CD4-positive, alpha-beta T cell (primary cell): ENCODE data around the gene ARHGAP5. TPM values are rescaled to one million over a fixed set of nuclear protein-coding genes. Genes with fewer than 3 reads are reported as not detected.

ENCODE experiments used
- ATAC-seq: fragments of 200-7000 bp; cut with Tn5 transposase; one replicate; pipeline ENCODE4 v1.10.0; 2022; ENCODE audit warnings: mild to moderate bottlenecking; ENCODE audit not compliant: poor library complexity
- CTCF ChIA-PET: fragments of 350-600 bp; sonication (Branson Sonifier 250); formaldehyde crosslinking; loops from one replicate; lab custom pipeline; 2021; ENCODE audit warnings: antibody characterized with exemption, inconsistent platforms; lab: Charles Lee
- POLR2A ChIA-PET: fragments of 350-600 bp; sonication (Branson Sonifier 250); formaldehyde crosslinking; loops from one replicate; lab custom pipeline; 2021; ENCODE audit warnings: antibody characterized with exemption, inconsistent platforms; lab: Charles Lee
- DNase-seq, 14 experiments: peaks; one replicate each; pipeline ENCODE4 v3.0.0-alpha.2; 2013 to 2020; ENCODE audit warnings: mixed read lengths in 2 of 14
- H3K27ac ChIP-seq, 2 donors: one replicate each; pipeline versions ENCODE4 v1.5.1 to v1.7.0; 2013; ENCODE audit warnings: low read length in 2 of 2, low read depth in 1 of 2, mild to moderate bottlenecking in 1 of 2
- H3K27me3 ChIP-seq, 2 experiments: 1 replicate in 1 of 2; 2 replicates in 1 of 2; pipeline versions ENCODE4 v1.6.1 to v1.7.0; 2013; ENCODE audit warnings: low read length in 2 of 2, control low read depth in 1 of 2, mild to moderate bottlenecking in 1 of 2, moderate library complexity in 1 of 2; ENCODE audit not compliant: insufficient read depth in 2 of 2, control insufficient read depth in 1 of 2
- H3K36me3 ChIP-seq: one replicate; pipeline ENCODE4 v1.6.1; 2013; ENCODE audit warnings: low read length, control low read depth; ENCODE audit not compliant: insufficient read depth
- H3K4me1 ChIP-seq: one replicate; pipeline ENCODE4 v1.6.1; 2013; ENCODE audit warnings: low read length, control low read depth; ENCODE audit not compliant: insufficient read depth
- H3K4me3 ChIP-seq: one replicate; pipeline ENCODE4 v1.5.1; 2013; ENCODE audit warnings: mild to moderate bottlenecking, low read length, moderate library complexity
- H3K9me3 ChIP-seq, 2 experiments: 1 replicate in 1 of 2; 2 replicates in 1 of 2; pipeline versions ENCODE4 v1.6.1 to v1.7.0; 2013; ENCODE audit warnings: low read length in 2 of 2, mild to moderate bottlenecking in 2 of 2, control low read depth in 1 of 2, moderate library complexity in 1 of 2; ENCODE audit not compliant: control insufficient read depth in 1 of 2, insufficient read depth in 1 of 2
- H3K27ac Mint-ChIP-seq: one replicate; pipeline ENCODE4 v1.8.0; 2020; ENCODE audit warnings: mixed read lengths
- H3K27me3 Mint-ChIP-seq: one replicate; pipeline ENCODE4 v1.8.0; 2021; ENCODE audit warnings: mixed read lengths
- H3K36me3 Mint-ChIP-seq: one replicate; pipeline ENCODE4 v1.8.0; 2021; ENCODE audit warnings: low read depth, mixed read lengths
- H3K4me1 Mint-ChIP-seq: one replicate; pipeline ENCODE4 v1.8.0; 2021; ENCODE audit warnings: low read depth, mixed read lengths
- H3K4me3 Mint-ChIP-seq: one replicate; pipeline ENCODE4 v1.8.0; 2020; ENCODE audit warnings: mild to moderate bottlenecking, mixed read lengths
- H3K9me3 Mint-ChIP-seq: one replicate; pipeline ENCODE4 v1.8.0; 2020; ENCODE audit warnings: mixed read lengths
- intact Hi-C, 2 experiments: fragments of 100-400 bp; cut with DNase I in 1 of 2; cut with micrococcal nuclease in 1 of 2; formaldehyde crosslinking; loops; one replicate each; pipeline versions ENCODE4 v1.15.1 to v1.9.0; 2023 to 2025; cut with DNase I, micrococcal nuclease
- total RNA-seq, 174 experiments: library from RNA in 2 of 174; stranded (reverse) in 2 of 174; gene quantifications; one replicate each; pipeline ENCODE4 v1.2.3 and lab custom pipeline; 2021 to 2026
- TF ChIP-seq, protein P1 (sequence below): fragments of 200-600 bp; IDR thresholded peaks from one replicate; pipeline ENCODE4 v1.8.0; 2022; ENCODE audit warnings: antibody characterized with exemption, mild to moderate bottlenecking

Gene ARHGAP5
- total RNA-seq, 2 experiments from 2014 or later = 68.5 to 72.5 TPM

- intact Hi-C loops = no loop called here
- H3K36me3 Mint-ChIP-seq = no peaks in the 10 kb centered on the region
- H3K4me1 Mint-ChIP-seq = no peaks in the 10 kb centered on the region
- Histone ChIP-seq H3K27me3 (peaks cover 0 to 3% of the 10 kb centered on the region in 2 experiments), H3K4me3 (no peak overlapping the region), H3K36me3 (no peaks in the 10 kb centered on the region), H3K27ac (no peak overlapping the region), H3K9me3 (peaks cover 6 to 12% of the 10 kb centered on the region in 2 experiments), H3K4me1 (no peaks in the 10 kb centered on the region)
- ATAC-seq = no peak
- no peak overlapping the region for H3K27ac Mint-ChIP-seq
- ChIA-PET POLR2A (no interaction called here), CTCF (no interaction called here)
- H3K27me3 Mint-ChIP-seq = no peaks in the 10 kb centered on the region
- no peak overlapping the region for H3K4me3 Mint-ChIP-seq
- TF ChIP-seq, protein P1, sequence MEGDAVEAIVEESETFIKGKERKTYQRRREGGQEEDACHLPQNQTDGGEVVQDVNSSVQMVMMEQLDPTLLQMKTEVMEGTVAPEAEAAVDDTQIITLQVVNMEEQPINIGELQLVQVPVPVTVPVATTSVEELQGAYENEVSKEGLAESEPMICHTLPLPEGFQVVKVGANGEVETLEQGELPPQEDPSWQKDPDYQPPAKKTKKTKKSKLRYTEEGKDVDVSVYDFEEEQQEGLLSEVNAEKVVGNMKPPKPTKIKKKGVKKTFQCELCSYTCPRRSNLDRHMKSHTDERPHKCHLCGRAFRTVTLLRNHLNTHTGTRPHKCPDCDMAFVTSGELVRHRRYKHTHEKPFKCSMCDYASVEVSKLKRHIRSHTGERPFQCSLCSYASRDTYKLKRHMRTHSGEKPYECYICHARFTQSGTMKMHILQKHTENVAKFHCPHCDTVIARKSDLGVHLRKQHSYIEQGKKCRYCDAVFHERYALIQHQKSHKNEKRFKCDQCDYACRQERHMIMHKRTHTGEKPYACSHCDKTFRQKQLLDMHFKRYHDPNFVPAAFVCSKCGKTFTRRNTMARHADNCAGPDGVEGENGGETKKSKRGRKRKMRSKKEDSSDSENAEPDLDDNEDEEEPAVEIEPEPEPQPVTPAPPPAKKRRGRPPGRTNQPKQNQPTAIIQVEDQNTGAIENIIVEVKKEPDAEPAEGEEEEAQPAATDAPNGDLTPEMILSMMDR = no peak
- H3K9me3 Mint-ChIP-seq = peaks cover 7% of the 10 kb centered on the region
- DNase-seq = no peak
Measured at GRCh38 chr14:32189811-32190210, 112.7 kb downstream of the ARHGAP5 start.

- H3K36me3 ChIP-seq = no peaks in the 10 kb centered on the region
- H3K9me3 ChIP-seq = peaks cover 3% of the 10 kb centered on the region in 2 experiments
- ChIA-PET POLR2A (no interaction called here), CTCF (no interaction called here)
- intact Hi-C loops = no loop called here
- Mint-ChIP-seq H3K4me1 (no peaks in the 10 kb centered on the region), H3K36me3 (no peaks in the 10 kb centered on the region), H3K4me3 (no peak overlapping the region), H3K9me3 (peaks cover 2% of the 10 kb centered on the region), H3K27ac (no peak overlapping the region), H3K27me3 (no peaks in the 10 kb centered on the region)
- H3K27me3 ChIP-seq = peaks cover 0 to 4% of the 10 kb centered on the region in 2 experiments
- TF ChIP-seq, protein P1 = no peak
- no peaks in the 10 kb centered on the region for H3K4me1 ChIP-seq
- no peak overlapping the region for H3K4me3 ChIP-seq
- no peak for ATAC-seq
- H3K27ac ChIP-seq = no peak overlapping the region
- DNase-seq = no peak
Measured at GRCh38 chr14:32190673-32191072, 113.6 kb downstream of the ARHGAP5 start.

DNA sequence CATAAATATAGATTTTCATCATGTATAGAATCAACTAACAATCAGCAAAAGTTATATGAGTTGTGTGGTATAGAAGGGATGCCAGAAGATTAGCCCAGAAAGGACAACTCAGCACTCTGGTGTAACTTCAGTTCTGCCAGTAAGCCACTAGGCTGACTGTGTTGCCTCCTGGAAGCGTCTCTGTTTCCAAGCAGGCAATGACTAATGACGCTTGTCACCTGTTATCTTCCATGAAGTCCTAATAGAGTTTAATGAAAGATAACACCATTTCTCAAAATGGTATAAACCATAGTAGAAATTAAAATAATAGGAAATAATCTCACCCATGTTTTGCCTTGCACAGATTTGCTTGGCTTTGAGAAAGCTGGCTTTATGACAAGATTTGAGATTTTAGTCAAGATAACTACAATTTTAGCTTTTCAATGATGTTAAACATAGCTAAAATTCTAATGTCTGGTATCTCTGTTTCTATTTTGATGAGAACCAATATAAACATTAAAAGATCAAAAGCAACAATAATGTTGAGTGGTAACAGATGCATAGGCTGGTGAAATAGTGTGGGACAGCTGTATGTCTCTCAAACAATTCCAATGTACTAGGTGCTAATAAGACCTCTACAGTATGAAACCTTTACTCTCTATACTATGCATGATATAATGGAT is 115.7 kb downstream of the ARHGAP5 start:
- H3K9me3 Mint-ChIP-seq = no peaks in the 10 kb centered on the region
- intact Hi-C loops = no loop called here
- H3K4me1 Mint-ChIP-seq = no peaks in the 10 kb centered on the region
- ATAC-seq (no peak), DNase-seq (no peak)
- H3K4me3 Mint-ChIP-seq = no peak overlapping the region
- CTCF ChIA-PET = no interaction called here
- Histone ChIP-seq H3K9me3 (no peaks in the 10 kb centered on the region), H3K4me1 (no peaks in the 10 kb centered on the region), H3K27me3 (peaks cover 0 to 7% of the 10 kb centered on the region in 2 experiments), H3K36me3 (no peaks in the 10 kb centered on the region), H3K27ac (no peak overlapping the region), H3K4me3 (no peak overlapping the region)
- POLR2A ChIA-PET = no interaction called here
- TF ChIP-seq, protein P1 = no peak
- no peaks in the 10 kb centered on the region for H3K36me3 Mint-ChIP-seq
- no peaks in the 10 kb centered on the region for H3K27me3 Mint-ChIP-seq
- H3K27ac Mint-ChIP-seq = no peak overlapping the region
